ENCODE data around the gene MCC. TPM values are rescaled to one million over a fixed set of nuclear protein-coding genes. Genes with fewer than 3 reads are reported as not detected.
"Not testable (repeated sequence)": the region's sequence is repeated elsewhere in the genome, so short reads cannot be mapped to it uniquely, and the experiment has no call there.

Gene MCC
- total RNA-seq, 1 experiment from 2014 or later: 23.5 TPM

- TF ChIP-seq ZNF423 (CRISPR knock-in tag; IDR thresholded peaks at IDR 0.05): no peak
- no peak for TF ChIP-seq ZNF416 (CRISPR knock-in tag; IDR thresholded peaks at IDR 0.05)
- no peak for TF ChIP-seq GRHL2 (CRISPR knock-in tag; IDR thresholded peaks at IDR 0.05; ENCODE audit: insufficient replicate concordance, severe bottlenecking)
These were observed 405.7 kb downstream of the MCC start (continued) for GRCh38 chr5:113082547-113082905.

- DNase-seq (ENCODE audit: low spot score) (no peak), ATAC-seq (no peak)
- Mint-ChIP-seq H3K4me3 (no peak overlapping the region), H3K36me3 (peaks cover 40% of the 10 kb centered on the region), H3K9me3 (peaks cover 16% of the 10 kb centered on the region), H3K27me3 (ENCODE audit: low read depth) (no peaks in the 10 kb centered on the region), H3K27ac (no peak overlapping the region), H3K4me1 (peaks cover 12% of the 10 kb centered on the region)
- POLR2A ChIA-PET: no interaction called here
- CTCF ChIA-PET: interaction anchor here (0.8 to 1.5 kb wide), 3 partner anchors 25 to 212 kb away, joined by 3 read pairs; no protein-coding TSS in a partner anchor
- no peak for TF ChIP-seq FOXJ3 (CRISPR knock-in tag; IDR thresholded peaks at IDR 0.05; ENCODE audit: borderline replicate concordance)
These were observed 406.2 kb downstream of the MCC start for GRCh38 chr5:113081881-113082546.

GRCh38 chr5:113081091-113081839 is 407.0 kb downstream of the MCC start:
- ChIA-PET POLR2A (no interaction called here), CTCF (interaction anchor here (0.7 to 1.5 kb wide), 4 partner anchors 20 to 213 kb away, joined by 3 read pairs; no protein-coding TSS in a partner anchor)
- Mint-ChIP-seq H3K27me3 (ENCODE audit: low read depth) (no peaks in the 10 kb centered on the region), H3K4me3 (no peak overlapping the region), H3K27ac (no peak overlapping the region), H3K9me3 (peaks cover 22% of the 10 kb centered on the region), H3K4me1 (peaks cover 12% of the 10 kb centered on the region), H3K36me3 (peaks cover 47% of the 10 kb centered on the region)
- TF ChIP-seq NR1H2 (CRISPR knock-in tag; IDR thresholded peaks at IDR 0.05): no peak
- TF ChIP-seq ATF2 (CRISPR knock-in tag; IDR thresholded peaks at IDR 0.05; ENCODE audit: borderline replicate concordance, low read depth): no peak
- no peak for TF ChIP-seq ZNF138 (CRISPR knock-in tag; conservative IDR thresholded peaks at IDR 0.05)
- TF ChIP-seq ZNF396 (CRISPR knock-in tag; IDR thresholded peaks at IDR 0.05; ENCODE audit: borderline replicate concordance): no peak
- TF ChIP-seq TEAD4 (CRISPR knock-in tag; IDR thresholded peaks at IDR 0.05): no peak
- TF ChIP-seq ZNF232 (CRISPR knock-in tag; IDR thresholded peaks at IDR 0.05): no peak
- TF ChIP-seq ZNF512 (CRISPR knock-in tag; IDR thresholded peaks at IDR 0.05; ENCODE audit: borderline replicate concordance): no peak
- no peak for TF ChIP-seq GRHL2 (CRISPR knock-in tag; IDR thresholded peaks at IDR 0.05; ENCODE audit: insufficient replicate concordance, severe bottlenecking)
- TF ChIP-seq CREB1 (CRISPR knock-in tag; IDR thresholded peaks at IDR 0.05): no peak
- peak; percentile 78 for ATAC-seq
- no peak for DNase-seq (ENCODE audit: low spot score)

- CTCF ChIA-PET; ATAC-seq; H3K4me3 Mint-ChIP-seq; POLR2A ChIA-PET; H3K27me3 Mint-ChIP-seq (ENCODE audit: low read depth); DNase-seq (ENCODE audit: low spot score); H3K27ac Mint-ChIP-seq: not testable (repeated sequence)
- Mint-ChIP-seq H3K36me3 (peaks cover 60% of the 10 kb centered on the region), H3K9me3 (peaks cover 40% of the 10 kb centered on the region), H3K4me1 (peaks cover 34% of the 10 kb centered on the region)
These were observed 411.6 kb downstream of the MCC start for GRCh38 chr5:113076649-113077048.

GRCh38 chr5:113075019-113075418 is 413.2 kb downstream of the MCC start:
- Mint-ChIP-seq H3K36me3 (peaks cover 57% of the 10 kb centered on the region), H3K27ac (no peak overlapping the region), H3K4me1 (peaks cover 41% of the 10 kb centered on the region), H3K4me3 (no peak overlapping the region), H3K27me3 (ENCODE audit: low read depth) (no peaks in the 10 kb centered on the region), H3K9me3 (peaks cover 37% of the 10 kb centered on the region)
- DNase-seq (ENCODE audit: low spot score): no peak
- no peak for ATAC-seq
- POLR2A ChIA-PET: no interaction called here
- CTCF ChIA-PET: no interaction called here
- no peak for TF ChIP-seq ERG (CRISPR knock-in tag; IDR thresholded peaks at IDR 0.05)
- no peak for TF ChIP-seq USF1 (CRISPR knock-in tag; IDR thresholded peaks at IDR 0.05)
- TF ChIP-seq KAT7 (CRISPR knock-in tag; IDR thresholded peaks at IDR 0.05; ENCODE audit: borderline replicate concordance): no peak
- no peak for TF ChIP-seq IRF1 (CRISPR knock-in tag; IDR thresholded peaks at IDR 0.05)
- no peak for TF ChIP-seq JUN (CRISPR knock-in tag; IDR thresholded peaks at IDR 0.05)
- no peak for TF ChIP-seq TEAD4 (CRISPR knock-in tag; IDR thresholded peaks at IDR 0.05)
- TF ChIP-seq OVOL2 (CRISPR knock-in tag; IDR thresholded peaks at IDR 0.05; ENCODE audit: borderline replicate concordance): no peak
- no peak for TF ChIP-seq ZNF416 (CRISPR knock-in tag; IDR thresholded peaks at IDR 0.05)
- TF ChIP-seq ZNF396 (CRISPR knock-in tag; IDR thresholded peaks at IDR 0.05; ENCODE audit: borderline replicate concordance): no peak
- TF ChIP-seq ZNF263 (CRISPR knock-in tag; IDR thresholded peaks at IDR 0.05; ENCODE audit: low read depth): no peak
- TF ChIP-seq ATF3 (CRISPR knock-in tag; conservative IDR thresholded peaks at IDR 0.05): no peak
